AG09309 (cell line): ENCODE results near the gene ART4.
A peak's percentile ranks its signal among the peaks of the same experiment; 100 is the strongest.

Source experiments
- DNase-seq: peaks from one replicate; pipeline ENCODE4 v3.0.0-alpha.2; 2010; ENCODE audit warnings: low read depth
- H3K4me3 ChIP-seq: 2 replicates; pipeline ENCODE4 v1.5.1; 2011; ENCODE audit warnings: mild to moderate bottlenecking, low read depth, low read length, moderate library complexity; ENCODE audit not compliant: control insufficient read depth
- TF ChIP-seq, protein P1 (sequence below): IDR thresholded peaks from 2 replicates; pipeline ENCODE4 v1.5.1; 2011; ENCODE audit warnings: mild to moderate bottlenecking, low read depth, low read length, inconsistent platforms; ENCODE audit not compliant: insufficient read depth, control insufficient read depth; ENCODE audit errors: missing control alignments

Gene ART4

DNA sequence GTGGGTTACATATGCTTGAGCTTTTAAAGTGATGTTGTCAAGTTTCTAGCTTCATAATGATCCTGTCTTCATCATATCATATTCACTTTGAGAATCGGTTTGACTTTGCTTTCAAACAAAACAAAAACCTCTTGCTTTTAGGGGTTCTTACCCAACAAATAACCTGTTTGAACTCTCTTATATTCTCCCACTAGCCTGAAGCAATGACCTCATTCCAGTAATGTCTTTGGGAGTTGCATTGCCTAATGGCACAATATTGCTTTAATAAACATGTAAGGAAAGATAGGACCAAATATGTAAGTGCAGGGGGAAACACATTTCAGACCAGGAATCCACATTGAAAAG is 67.7 kb downstream of the ART4 start:
- DNase-seq, result peak; percentile 25
- H3K4me3 ChIP-seq, result peak overlapping the region; percentile 87
- TF ChIP-seq, protein P1, sequence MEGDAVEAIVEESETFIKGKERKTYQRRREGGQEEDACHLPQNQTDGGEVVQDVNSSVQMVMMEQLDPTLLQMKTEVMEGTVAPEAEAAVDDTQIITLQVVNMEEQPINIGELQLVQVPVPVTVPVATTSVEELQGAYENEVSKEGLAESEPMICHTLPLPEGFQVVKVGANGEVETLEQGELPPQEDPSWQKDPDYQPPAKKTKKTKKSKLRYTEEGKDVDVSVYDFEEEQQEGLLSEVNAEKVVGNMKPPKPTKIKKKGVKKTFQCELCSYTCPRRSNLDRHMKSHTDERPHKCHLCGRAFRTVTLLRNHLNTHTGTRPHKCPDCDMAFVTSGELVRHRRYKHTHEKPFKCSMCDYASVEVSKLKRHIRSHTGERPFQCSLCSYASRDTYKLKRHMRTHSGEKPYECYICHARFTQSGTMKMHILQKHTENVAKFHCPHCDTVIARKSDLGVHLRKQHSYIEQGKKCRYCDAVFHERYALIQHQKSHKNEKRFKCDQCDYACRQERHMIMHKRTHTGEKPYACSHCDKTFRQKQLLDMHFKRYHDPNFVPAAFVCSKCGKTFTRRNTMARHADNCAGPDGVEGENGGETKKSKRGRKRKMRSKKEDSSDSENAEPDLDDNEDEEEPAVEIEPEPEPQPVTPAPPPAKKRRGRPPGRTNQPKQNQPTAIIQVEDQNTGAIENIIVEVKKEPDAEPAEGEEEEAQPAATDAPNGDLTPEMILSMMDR, result no peak
